Activated naive CD4-positive, alpha-beta T cell treated with anti-CD3 and anti-CD28 coated beads, Interleukin-2, amount 50 U/mL, for 16 hours (primary cell): ENCODE data around the gene CDK9.
"Not testable (repeated sequence)": the region's sequence is repeated elsewhere in the genome, so short reads cannot be mapped to it uniquely, and the experiment has no call there.

Source experiments
- DNase-seq: peaks from one replicate; pipeline ENCODE4 v3.0.0-alpha.2; 2020

CDK9 gene

DNA sequence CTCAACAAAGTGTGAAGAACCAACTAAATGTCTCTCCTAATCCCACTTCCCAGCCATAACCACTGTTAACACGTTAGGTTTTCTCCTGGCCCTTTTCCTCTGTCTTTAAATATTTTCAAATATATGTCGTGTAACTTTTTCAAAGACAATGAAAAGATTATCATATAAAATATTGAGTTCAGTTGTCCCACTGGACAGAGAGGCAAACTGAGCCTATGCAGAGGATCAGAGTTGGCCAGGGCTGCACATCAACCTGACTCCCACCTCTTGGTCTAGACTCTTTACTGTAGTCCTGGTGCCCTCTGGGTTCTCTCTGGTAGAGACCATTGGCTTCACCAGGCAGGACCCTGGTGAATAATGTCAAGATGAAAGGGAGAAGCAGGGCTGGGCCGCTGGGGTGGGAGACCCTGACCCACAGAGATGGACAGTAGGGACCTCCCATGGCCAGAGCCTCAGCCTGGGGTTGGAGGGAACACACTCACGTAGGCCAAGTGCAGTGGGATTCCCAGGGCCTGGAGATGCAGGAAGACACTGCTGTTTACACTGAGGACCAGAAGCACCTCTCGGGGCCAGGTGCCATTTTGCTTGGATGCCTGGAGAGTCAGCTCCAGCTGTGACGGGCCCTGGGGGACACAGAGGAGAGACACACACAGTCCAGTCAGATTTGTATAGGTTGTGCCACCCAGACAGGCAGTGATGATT, 43.5 kb downstream of the CDK9 start:
- DNase-seq, result no peak

GRCh38 chr9:127832248-127832647, 46.4 kb downstream of the CDK9 start:
- DNase-seq, result no peak

- no peak for DNase-seq
Observed at GRCh38 chr9:127833555-127833954, 47.7 kb downstream of the CDK9 start.

- no peak for DNase-seq
Observed at GRCh38 chr9:127835991-127836516, 50.2 kb downstream of the CDK9 start.

DNA sequence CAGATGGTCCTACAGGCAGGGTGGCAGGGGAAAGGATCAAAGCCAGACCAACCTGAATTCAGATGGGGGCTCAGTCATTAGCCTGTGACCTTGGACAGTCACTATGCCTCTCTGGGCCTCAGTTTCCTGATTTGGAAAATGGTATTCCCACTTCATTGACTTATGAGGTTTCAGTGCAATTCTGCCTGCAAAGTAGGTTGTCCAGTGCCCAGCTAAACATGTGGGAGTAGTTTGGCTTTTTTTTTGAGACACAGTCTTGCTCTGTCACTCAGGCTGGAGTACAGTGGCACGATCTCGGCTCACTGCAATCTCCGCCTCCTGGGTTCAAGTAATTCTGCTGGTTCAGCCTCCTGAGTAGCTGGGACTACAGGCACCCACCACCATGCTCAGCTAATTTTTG, 50.7 kb downstream of the CDK9 start:
- not testable (repeated sequence) for DNase-seq

GRCh38 chr9:127837346-127837745, 51.5 kb downstream of the CDK9 start:
- DNase-seq, result no peak

DNA sequence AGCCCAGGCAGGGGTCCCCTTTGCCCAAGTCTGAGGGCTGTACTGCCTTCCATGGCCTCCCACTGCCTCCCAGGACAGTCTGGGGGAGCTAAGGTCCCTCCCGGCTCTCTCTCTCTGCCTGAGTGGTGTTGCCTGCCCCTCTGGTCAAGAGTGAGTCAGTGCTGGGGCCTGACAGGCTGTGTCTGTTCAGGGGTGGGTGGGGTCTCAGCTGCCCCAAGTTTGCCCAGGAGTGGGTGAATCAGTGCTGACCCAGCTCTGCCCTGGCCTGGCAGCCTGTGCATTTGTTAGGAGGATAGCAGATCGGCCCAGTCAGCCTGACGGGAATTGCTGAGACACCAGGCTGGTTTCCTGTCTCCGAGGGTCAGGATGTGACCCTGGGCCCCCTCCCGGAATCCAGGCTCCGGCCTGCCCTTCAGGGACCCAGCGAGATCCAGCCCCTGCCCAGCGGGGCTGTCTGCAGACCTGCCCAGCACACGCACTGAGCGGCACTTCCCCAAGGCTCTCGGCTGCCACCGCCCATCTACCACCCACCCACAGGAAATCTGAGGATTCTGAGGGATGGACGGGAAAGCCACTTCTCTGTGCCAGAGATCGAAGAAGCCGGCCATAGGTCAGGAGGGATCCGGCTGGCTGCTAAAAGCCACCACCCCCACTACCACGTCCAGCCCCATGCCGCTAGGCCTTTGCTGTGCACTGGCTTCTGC, 52.7 kb downstream of the CDK9 start:
- DNase-seq, result no peak
